IMR-90 (cell line): ENCODE data around the gene SLC5A7.

Experiments used
- BHLHE40 ChIP-seq: fragments of 150-350 bp; IDR thresholded peaks from 2 replicates; pipeline ENCODE4 v1.6.1; 2016; ENCODE audit warnings: mild to moderate bottlenecking, low read depth, low read length
- CEBPB ChIP-seq: IDR thresholded peaks from 2 replicates; pipeline ENCODE4 v1.6.1; 2012; ENCODE audit warnings: low read depth, low read length, improper control_type of control experiment
- CHD1 ChIP-seq: IDR thresholded peaks from 2 replicates; pipeline ENCODE4 v1.6.1; 2012; ENCODE audit warnings: low read depth, low read length, improper control_type of control experiment
- CTCF ChIP-seq: conservative IDR thresholded peaks from 2 replicates; pipeline ENCODE4 v1.5.1; 2012; ENCODE audit warnings: mild to moderate bottlenecking, low read depth, low read length, improper control_type of control experiment
- MAZ ChIP-seq: IDR thresholded peaks from 2 replicates; pipeline ENCODE4 v1.6.1; 2012; ENCODE audit warnings: low read depth, mild to moderate bottlenecking, low read length, improper control_type of control experiment, moderate library complexity, borderline replicate concordance
- MXI1 ChIP-seq: IDR thresholded peaks from 2 replicates; pipeline ENCODE4 v1.6.1; 2012; ENCODE audit warnings: low read depth, mild to moderate bottlenecking, low read length, moderate library complexity, borderline replicate concordance
- POLR2A ChIP-seq: IDR thresholded peaks from 2 replicates; pipeline ENCODE4 v1.6.1; 2012; ENCODE audit warnings: mild to moderate bottlenecking, low read depth, low read length
- RAD21 ChIP-seq: IDR thresholded peaks from 2 replicates; pipeline ENCODE4 v1.6.1; 2012; ENCODE audit warnings: low read length, improper control_type of control experiment
- RCOR1 ChIP-seq: IDR thresholded peaks from 2 replicates; pipeline ENCODE4 v1.6.1; 2012; ENCODE audit warnings: mild to moderate bottlenecking, low read length, improper control_type of control experiment; ENCODE audit not compliant: insufficient replicate concordance
- USF2 ChIP-seq: fragments of 150-350 bp; IDR thresholded peaks from 2 replicates; pipeline ENCODE4 v1.6.1; 2017; ENCODE audit warnings: mild to moderate bottlenecking, antibody characterized with exemption, low read length, low read depth

GRCh38 chr2:108029912-108030311, 43.6 kb downstream of the SLC5A7 start:
- TF ChIP-seq CTCF (no peak), POLR2A (no peak), RAD21 (no peak), CEBPB (no peak), MAZ (no peak), USF2 (no peak), RCOR1 (no peak), BHLHE40 (no peak), CHD1 (no peak), MXI1 (no peak)
